Right cardiac atrium (tissue), 5 donors: ENCODE measurements around the gene CEBPB. TPM values are rescaled to one million over a fixed set of nuclear protein-coding genes. Genes with fewer than 3 reads are reported as not detected.

ENCODE experiments used
- ATAC-seq, 2 donors: fragments of 200-7000 bp; cut with Tn5 transposase; one replicate each; pipeline versions ENCODE4 v1.8.0 to v1.9.1; 2020; ENCODE audit warnings: moderate library complexity in 2 of 2, mild to moderate bottlenecking in 1 of 2
- DNase-seq, 3 donors: peaks; one replicate each; pipeline ENCODE4 v3.0.0-alpha.2; 2020
- H3K27ac ChIP-seq: one replicate; pipeline ENCODE4 v1.5.1; 2013; ENCODE audit warnings: mild to moderate bottlenecking, low read length, control low read depth, moderate library complexity
- H3K27me3 ChIP-seq: one replicate; pipeline ENCODE4 v1.6.1; 2013; ENCODE audit not compliant: control insufficient read depth, insufficient read depth
- H3K4me1 ChIP-seq: one replicate; pipeline ENCODE4 v1.6.1; 2013; ENCODE audit warnings: low read length; ENCODE audit not compliant: control insufficient read depth, insufficient read depth
- H3K4me3 ChIP-seq: one replicate; pipeline ENCODE4 v1.5.1; 2013; ENCODE audit warnings: low read length, control low read depth
- H3K9me3 ChIP-seq: one replicate; pipeline ENCODE4 v1.6.1; 2013; ENCODE audit warnings: low read length; ENCODE audit not compliant: control insufficient read depth
- WGBS: extraction: QIAGEN DNeasy Blood & Tissue Kit; methylation state at CpG from one replicate; pipeline ENCODE4 v1.1.7; 2013; 5-methylcytosine and 5-hydroxymethylcytosine counted together
- intact Hi-C, 4 donors: fragments of 100-400 bp; cut with DNase I; formaldehyde crosslinking; loops; one replicate each; pipeline versions ENCODE4 v1.11.0 to v1.14.0; 2022 to 2023
- polyA plus RNA-seq: library from polyadenylated mRNA; stranded (reverse); fragments of 200-250 nt; gene quantifications from one replicate; pipeline ENCODE4 v1.2.3, GENCODE V29; 2013
- total RNA-seq, 4 donors: library from RNA; stranded (reverse); fragmentation: NEBNext Ultra II Directional; extraction: Animal tissue kit (Norgen Biotek cat#: 25700); gene quantifications; one replicate each; pipeline ENCODE4 v1.2.1, GENCODE V29; 2021
- donor health status: healthy with polysubstance abuse.
- donor health status: DM: no; HTN: yes; CAD: no.
- donor health status: DM: no; HTN: no; CAD: no.
- donor health status: DM: no; HTN: yes; CAD: no; lungs with severe emphysema.
- donor health status: DM: yes; HTN: yes; CAD: no.

CEBPB gene
- total and polyA plus RNA-seq, 5 donors, result 16.4 to 92.4 (median 64.1) TPM

DNA sequence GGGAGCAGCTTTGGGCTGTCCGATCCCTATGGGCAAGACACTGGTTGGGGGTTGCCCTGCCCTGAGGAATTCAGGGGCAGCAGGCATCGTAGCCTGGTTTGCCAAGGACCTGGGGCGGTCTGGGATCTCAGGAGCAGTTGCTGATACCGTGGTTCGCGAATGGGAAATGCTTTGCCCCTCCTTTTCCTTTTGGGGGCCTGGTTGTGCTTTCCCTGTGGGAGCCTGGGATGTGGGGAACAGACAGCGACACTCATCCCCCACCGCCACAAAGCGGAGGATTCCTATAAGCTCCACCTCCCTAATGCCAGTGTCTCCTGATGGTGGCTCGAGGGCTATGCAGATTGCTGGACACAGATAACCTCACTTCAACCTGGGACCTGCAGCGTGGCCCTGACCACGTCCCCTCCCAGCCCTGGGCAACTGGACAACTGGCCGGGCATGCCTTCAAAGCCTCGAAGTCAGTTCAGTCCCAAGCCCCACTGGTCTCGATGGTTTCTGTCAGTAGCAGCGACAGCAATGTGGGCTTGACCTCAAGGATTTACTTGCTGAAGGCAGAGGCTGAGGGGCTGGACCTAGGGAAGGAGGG lies 3.3 kb downstream of the CEBPB start:
- DNase-seq, result peak in 1 of 3 donors; percentile 73
- Histone ChIP-seq H3K4me3 (peak overlapping the region; percentile 64), H3K9me3 (no peaks in the 10 kb centered on the region), H3K27me3 (no peaks in the 10 kb centered on the region), H3K4me1 (peaks cover 12% of the 10 kb centered on the region), H3K27ac (peak overlapping the region; percentile 65)
- 52% methylated on average over 16 of the region's 16 CpGs for WGBS
- intact Hi-C loops, result loop anchor here (5.0 to 10.0 kb wide), 6 partner anchors 81 to 203 kb away; no protein-coding TSS in a partner anchor
- no peak for ATAC-seq

DNA sequence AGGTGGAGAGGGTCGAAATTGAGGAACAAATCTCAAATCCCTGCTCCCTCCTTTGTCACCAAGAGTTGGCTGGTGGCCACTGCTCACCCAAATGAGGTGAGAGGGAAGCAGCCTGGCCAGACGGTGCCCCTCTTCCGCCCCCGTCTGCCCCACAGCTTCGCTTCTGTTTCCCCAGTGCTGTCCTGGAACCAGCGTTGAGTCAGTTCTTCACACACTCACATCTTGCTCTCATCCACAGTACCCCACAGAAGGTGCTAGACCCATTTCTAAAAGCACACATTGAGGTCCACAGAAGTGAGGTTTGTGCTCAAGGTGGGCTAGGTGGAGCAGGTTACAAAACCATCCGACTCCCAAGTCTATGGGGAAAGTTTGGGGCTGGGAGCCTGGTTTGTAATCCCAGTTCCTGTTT lies 3.8 kb downstream of the CEBPB start:
- DNase-seq (peak in 2 of 3 donors; percentile 47 to 63), ATAC-seq (no peak)
- no peaks in the 10 kb centered on the region for H3K27me3 ChIP-seq
- no peaks in the 10 kb centered on the region for H3K9me3 ChIP-seq
- 61% methylated on average over 7 of the region's 7 CpGs for WGBS
- H3K4me1 ChIP-seq, result peaks cover 12% of the 10 kb centered on the region
- no peak overlapping the region for H3K27ac ChIP-seq
- intact Hi-C loops, result loop anchor here (5.0 to 10.0 kb wide), 6 partner anchors 80 to 203 kb away; no protein-coding TSS in a partner anchor
- H3K4me3 ChIP-seq, result no peak overlapping the region

DNA sequence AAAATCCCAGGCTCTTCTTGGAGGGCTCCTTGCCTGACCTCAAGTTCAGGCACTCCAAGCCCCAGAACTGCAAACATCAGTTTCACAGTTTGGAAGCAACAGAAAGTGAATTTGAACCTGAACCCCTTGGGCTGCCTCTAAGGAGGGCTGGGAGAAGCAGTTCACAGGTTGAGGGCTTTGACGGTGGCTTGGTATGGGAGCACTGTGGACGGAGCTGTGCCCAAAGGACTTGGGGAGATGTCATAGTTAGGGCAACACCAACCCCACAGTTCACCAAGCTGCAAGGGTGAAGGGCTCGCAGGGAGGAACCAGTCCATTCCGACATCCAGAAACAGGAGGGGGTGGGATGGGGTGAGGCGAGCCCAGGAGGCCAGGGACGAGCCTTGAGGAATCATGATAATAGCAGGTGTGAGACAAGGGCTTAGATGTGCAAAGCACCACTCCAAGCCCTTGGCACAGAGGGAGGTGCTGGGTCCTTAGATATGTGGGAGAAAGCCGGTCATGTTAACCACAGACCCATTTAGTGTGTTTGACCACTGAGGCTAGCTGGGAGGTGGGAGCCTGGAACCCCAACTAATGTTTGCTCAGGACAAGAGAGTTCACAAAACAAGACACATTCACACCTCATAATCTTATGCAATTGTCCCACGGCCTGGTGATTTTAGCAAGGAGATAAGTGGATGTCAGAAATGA lies 4.3 kb downstream of the CEBPB start:
- Histone ChIP-seq H3K9me3 (no peaks in the 10 kb centered on the region), H3K27me3 (no peaks in the 10 kb centered on the region), H3K4me3 (no peak overlapping the region), H3K27ac (peak overlapping the region; percentile 38), H3K4me1 (peaks cover 12% of the 10 kb centered on the region)
- no peak for ATAC-seq
- intact Hi-C loops, result loop anchor here (5.0 to 10.0 kb wide), 6 partner anchors 80 to 202 kb away; no protein-coding TSS in a partner anchor
- 74% methylated on average over 8 of the region's 8 CpGs for WGBS
- DNase-seq, result peak in 2 of 3 donors; percentile 52 to 58

DNA sequence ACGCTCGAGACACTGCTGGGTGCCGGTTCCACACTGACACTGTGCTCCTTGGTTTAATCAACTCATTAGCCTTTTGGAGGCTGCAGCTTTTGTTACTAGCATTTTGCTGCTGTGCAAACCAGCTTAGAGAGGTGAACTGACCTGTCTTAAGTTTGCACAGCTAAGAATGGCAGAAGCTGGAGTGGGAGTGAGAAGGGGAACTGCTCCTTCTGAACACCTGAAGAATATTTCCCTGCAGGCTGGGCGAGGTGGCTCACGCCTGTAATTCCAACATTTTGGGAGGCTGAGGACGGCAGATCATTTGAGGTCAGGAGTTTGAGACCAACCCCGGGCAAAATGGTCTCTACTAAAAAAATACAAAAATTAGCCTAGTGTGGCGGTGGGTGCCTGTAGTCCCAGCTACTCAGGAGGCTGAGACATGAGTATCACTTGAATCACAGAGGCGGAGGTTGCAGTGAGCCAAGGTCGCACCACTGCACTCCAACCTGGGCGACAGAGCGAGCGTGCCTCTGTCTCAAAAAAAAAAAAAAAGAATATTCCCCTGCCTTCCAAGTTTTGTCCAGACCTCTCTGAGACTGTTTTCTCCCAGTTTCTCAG lies 5.0 kb downstream of the CEBPB start:
- intact Hi-C loops, result loop anchor here in 3 of 4 donors (5.0 to 10.0 kb wide), 3 partner anchors 79 to 109 kb away; no protein-coding TSS in a partner anchor
- peaks cover 12% of the 10 kb centered on the region for H3K4me1 ChIP-seq
- ATAC-seq (no peak), DNase-seq (no peak)
- H3K4me3 ChIP-seq, result no peak overlapping the region
- H3K27ac ChIP-seq, result peak overlapping the region; percentile 18
- no peaks in the 10 kb centered on the region for H3K27me3 ChIP-seq
- H3K9me3 ChIP-seq, result no peaks in the 10 kb centered on the region
- WGBS, result 82% methylated on average over 13 of the region's 13 CpGs

DNA sequence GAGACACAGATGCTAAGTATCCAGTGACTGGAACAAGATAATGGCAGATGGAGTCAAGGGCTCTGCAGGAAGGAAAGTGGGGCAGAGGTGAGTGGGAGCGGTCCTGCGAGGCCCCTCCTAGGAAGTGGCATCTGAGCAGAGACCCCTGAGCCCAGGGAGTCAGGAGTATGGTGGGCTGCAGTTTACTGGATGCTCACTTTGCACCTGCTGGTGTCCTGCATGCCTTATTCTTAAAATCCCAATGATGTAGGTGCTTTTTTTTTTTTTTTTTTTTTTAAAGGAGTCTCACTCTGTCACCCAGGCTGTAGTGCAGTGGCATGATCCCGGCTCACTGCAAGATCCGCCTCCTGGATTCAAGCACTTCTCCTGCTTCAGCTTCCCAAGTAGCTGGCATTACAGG lies 5.6 kb downstream of the CEBPB start:
- WGBS, result 87% methylated on average over 4 of the region's 4 CpGs
- ATAC-seq, result no peak
- no peaks in the 10 kb centered on the region for H3K9me3 ChIP-seq
- no peak overlapping the region for H3K27ac ChIP-seq
- H3K4me1 ChIP-seq, result peaks cover 12% of the 10 kb centered on the region
- DNase-seq, result no peak
- no peak overlapping the region for H3K4me3 ChIP-seq
- H3K27me3 ChIP-seq, result no peaks in the 10 kb centered on the region
- intact Hi-C loops, result loop anchor here in 3 of 4 donors (5.0 to 10.0 kb wide), 3 partner anchors 79 to 109 kb away; no protein-coding TSS in a partner anchor

DNA sequence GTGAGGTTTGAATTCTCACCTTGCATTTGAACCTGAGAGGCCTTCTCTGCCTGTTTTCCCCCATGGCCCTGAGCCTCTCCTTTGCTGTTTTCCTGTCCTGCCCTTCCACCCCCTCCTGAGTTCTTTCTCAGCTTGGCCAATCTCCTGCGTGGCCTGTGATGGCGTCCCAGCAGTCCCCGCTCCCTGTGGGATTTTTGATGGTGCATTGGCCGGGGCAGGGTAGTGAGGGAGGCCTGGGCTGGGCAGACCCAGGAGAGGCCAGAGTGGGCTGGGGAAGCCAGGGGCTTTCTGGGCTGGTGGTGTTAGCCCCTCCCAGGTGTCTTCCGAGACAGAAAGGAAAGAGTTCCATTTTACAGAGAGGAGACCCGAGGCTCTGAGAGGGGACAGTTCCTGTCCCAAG lies 6.3 kb downstream of the CEBPB start:
- Histone ChIP-seq H3K4me3 (no peak overlapping the region), H3K9me3 (no peaks in the 10 kb centered on the region), H3K27ac (no peak overlapping the region), H3K4me1 (peaks cover 12% of the 10 kb centered on the region), H3K27me3 (no peaks in the 10 kb centered on the region)
- ATAC-seq (no peak), DNase-seq (no peak)
- WGBS, result 87% methylated on average over 6 of the region's 6 CpGs
- intact Hi-C loops, result loop anchor here in 3 of 4 donors (5.0 to 10.0 kb wide), 3 partner anchors 78 to 108 kb away; no protein-coding TSS in a partner anchor

DNA sequence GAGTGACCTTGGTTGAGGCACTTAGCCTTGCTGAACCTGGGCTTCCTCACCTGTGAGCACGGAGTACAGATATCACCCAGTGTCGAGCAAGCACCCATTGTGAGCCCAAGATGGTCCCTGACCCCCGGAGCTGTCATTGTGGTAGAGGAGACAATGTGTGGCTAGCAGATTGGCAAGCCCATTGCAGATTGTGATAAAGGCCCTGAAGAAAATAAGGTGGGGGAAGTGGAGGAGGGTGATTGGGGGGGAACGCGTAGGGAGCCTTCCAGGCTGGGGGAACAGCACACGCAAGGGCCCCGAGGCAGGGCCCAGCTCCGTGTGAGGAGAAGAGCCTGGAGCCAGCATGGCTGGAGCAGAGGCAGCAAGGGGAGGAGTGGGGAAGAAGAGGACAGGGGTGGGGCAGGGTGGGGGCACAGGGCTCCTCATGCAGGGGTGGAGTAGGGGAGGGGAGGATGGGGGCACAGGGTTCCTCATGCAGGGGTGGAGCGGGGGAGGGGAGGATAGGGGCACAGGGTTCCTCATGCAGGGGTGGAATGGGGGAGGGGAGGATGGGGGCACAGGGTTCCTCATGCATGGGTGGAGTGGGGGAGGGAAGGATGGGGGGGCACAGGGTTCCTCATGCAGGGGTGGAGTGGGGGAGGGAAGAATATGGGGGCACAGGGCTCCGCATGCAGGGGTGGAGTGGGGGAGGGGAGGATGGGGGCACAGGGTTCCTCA lies 7.0 kb downstream of the CEBPB start:
- H3K27ac ChIP-seq, result no peak overlapping the region
- intact Hi-C loops, result loop anchor here in 3 of 4 donors (5.0 to 10.0 kb wide), 3 partner anchors 77 to 107 kb away; no protein-coding TSS in a partner anchor
- H3K4me1 ChIP-seq, result peaks cover 12% of the 10 kb centered on the region

DNA sequence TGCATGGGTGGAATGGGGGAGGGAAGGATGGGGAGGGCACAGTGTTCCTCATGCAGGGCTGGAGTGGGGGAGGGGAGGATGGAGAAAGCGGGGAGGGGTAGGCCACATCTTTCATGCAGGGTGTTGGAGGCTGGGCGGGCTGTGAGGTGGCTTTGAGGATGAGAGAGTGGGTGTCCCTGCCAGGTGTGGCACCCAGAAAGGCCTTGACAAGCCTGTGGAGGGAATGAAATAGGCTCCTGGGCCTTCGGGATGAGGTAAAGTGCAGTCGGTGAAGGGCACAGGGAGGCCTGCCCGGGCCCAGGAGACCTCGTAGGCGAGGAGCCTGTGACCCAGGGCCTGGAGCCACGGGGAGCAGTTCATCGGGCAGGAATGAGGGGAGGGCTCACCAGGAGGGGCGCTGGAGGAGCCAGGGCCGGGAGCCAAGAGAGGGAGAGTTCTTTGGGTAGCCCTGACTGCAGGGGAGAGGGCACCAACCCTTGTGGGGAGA lies 7.6 kb downstream of the CEBPB start:
- Histone ChIP-seq H3K4me1 (peaks cover 12% of the 10 kb centered on the region), H3K27me3 (no peaks in the 10 kb centered on the region), H3K27ac (no peak overlapping the region), H3K4me3 (no peak overlapping the region), H3K9me3 (no peaks in the 10 kb centered on the region)
- DNase-seq, result no peak
- 51% methylated on average over 11 of the region's 11 CpGs for WGBS
- ATAC-seq, result peak in 1 of 2 donors; percentile 4
- intact Hi-C loops, result loop anchor here in 3 of 4 donors (5.0 to 10.0 kb wide), 3 partner anchors 77 to 107 kb away; no protein-coding TSS in a partner anchor

More for the DNA sequence above, 7.0 kb downstream of the CEBPB start:
- DNase-seq (no peak), ATAC-seq (no peak)
- Histone ChIP-seq H3K27me3 (no peaks in the 10 kb centered on the region), H3K9me3 (no peaks in the 10 kb centered on the region), H3K4me3 (no peak overlapping the region)
- WGBS, result 85% methylated on average over 10 of the region's 10 CpGs

DNA sequence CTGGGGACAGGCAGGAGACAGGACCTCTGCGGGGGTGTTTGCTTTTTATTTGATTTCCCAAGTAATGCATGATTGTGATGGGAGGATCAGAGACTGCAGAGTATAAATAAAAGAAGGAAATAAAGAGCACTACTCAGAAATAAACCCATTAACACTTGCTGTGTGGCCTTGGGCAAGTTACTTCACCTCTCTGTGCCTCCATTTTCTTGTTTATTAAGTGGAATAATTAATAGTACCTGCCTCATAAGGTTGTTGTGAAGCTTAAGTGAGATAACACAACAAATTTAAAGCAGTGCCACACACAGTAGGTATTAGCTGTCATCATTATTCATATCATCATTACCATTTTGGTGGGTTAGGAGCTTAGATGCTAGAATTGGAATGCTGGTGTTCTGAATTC lies 8.1 kb downstream of the CEBPB start:
- ATAC-seq (no peak), DNase-seq (no peak)
- H3K9me3 ChIP-seq, result no peaks in the 10 kb centered on the region
- intact Hi-C loops, result loop anchor here in 3 of 4 donors (5.0 to 10.0 kb wide), 3 partner anchors 76 to 106 kb away; no protein-coding TSS in a partner anchor
- H3K27ac ChIP-seq, result no peak overlapping the region
- H3K4me1 ChIP-seq, result peaks cover 11% of the 10 kb centered on the region
- WGBS, result 92% methylated on average over 1 of the region's 1 CpG
- no peaks in the 10 kb centered on the region for H3K27me3 ChIP-seq
- H3K4me3 ChIP-seq, result no peak overlapping the region

DNA sequence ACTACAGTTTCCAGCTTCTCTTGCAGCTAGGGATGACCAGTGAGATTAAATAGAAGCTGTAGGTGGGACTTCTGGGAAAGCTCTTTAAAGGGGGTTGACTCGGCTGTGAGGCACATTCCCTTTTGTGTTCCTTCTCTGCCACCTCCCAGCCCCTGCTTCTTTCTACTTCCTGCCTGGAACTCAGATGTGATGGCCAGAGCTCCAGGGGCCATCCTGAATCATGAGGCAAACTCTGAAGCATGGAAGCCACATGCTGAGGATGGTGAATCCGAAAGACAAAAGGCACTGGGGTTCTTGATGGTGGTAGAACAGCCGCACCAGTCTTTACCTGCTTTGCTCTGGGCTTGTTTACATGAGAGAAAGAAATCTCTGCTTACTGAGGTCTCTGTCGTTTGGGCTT lies 9.1 kb downstream of the CEBPB start:
- ATAC-seq, result no peak
- peaks cover 7% of the 10 kb centered on the region for H3K4me1 ChIP-seq
- no peak overlapping the region for H3K4me3 ChIP-seq
- no peak overlapping the region for H3K27ac ChIP-seq
- H3K9me3 ChIP-seq, result no peaks in the 10 kb centered on the region
- H3K27me3 ChIP-seq, result no peaks in the 10 kb centered on the region
- DNase-seq, result no peak
- intact Hi-C loops, result loop anchor here in 3 of 4 donors (5.0 to 10.0 kb wide), 3 partner anchors 75 to 105 kb away; no protein-coding TSS in a partner anchor
- WGBS, result 84% methylated on average over 4 of the region's 4 CpGs
